ENCODE results near the gene SMG9. TPM values are rescaled to one million over a fixed set of nuclear protein-coding genes. Genes with fewer than 3 reads are reported as not detected.

SMG9 gene
- total RNA-seq, 2 donors from 2014 or later = 22.9 to 45.1 TPM

- intact Hi-C loops (cut with DNase I) = no loop called here
- Histone ChIP-seq H3K9me3 (no peaks in the 10 kb centered on the region), H3K27me3 (replicated peaks; ENCODE audit: insufficient read depth) (no peaks in the 10 kb centered on the region), H3K27ac (peak overlapping the region; percentile 47 to 51), H3K4me3 (peak overlapping the region; percentile 33 to 42), H3K36me3 (no peaks in the 10 kb centered on the region), H3K4me1 (replicated peaks) (no peaks in the 10 kb centered on the region)
- peak; percentile 74 for DNase-seq (ENCODE audit: low spot score)
- WGBS = 29% methylated on average over 27 of the region's 70 CpGs
- peak; percentile 85 for TF ChIP-seq POLR2A (IDR thresholded peaks at IDR 0.05)
- peak; percentile 71 for TF ChIP-seq POLR2AphosphoS5 (IDR thresholded peaks at IDR 0.05)
- no peak for TF ChIP-seq CTCF (IDR thresholded peaks at IDR 0.05)
These were observed 44.0 kb upstream of the SMG9 start for GRCh38 chr19:43798546-43799409.

GRCh38 chr19:43798026-43798545, 43.3 kb upstream of the SMG9 start:
- WGBS = 36% methylated on average over 5 of the region's 5 CpGs

GRCh38 chr19:43797556-43797955, 42.8 kb upstream of the SMG9 start:
- Histone ChIP-seq H3K9me3 (no peaks in the 10 kb centered on the region), H3K27ac (no peak overlapping the region), H3K4me3 (no peak overlapping the region), H3K27me3 (replicated peaks; ENCODE audit: insufficient read depth) (no peaks in the 10 kb centered on the region), H3K36me3 (no peaks in the 10 kb centered on the region), H3K4me1 (replicated peaks) (no peaks in the 10 kb centered on the region)
- DNase-seq (ENCODE audit: low spot score) = no peak
- intact Hi-C loops (cut with DNase I) = no loop called here
- 84% methylated on average over 7 of the region's 7 CpGs for WGBS
- no peak for TF ChIP-seq POLR2A (IDR thresholded peaks at IDR 0.05)
- no peak for TF ChIP-seq CTCF (IDR thresholded peaks at IDR 0.05)
- TF ChIP-seq POLR2AphosphoS5 (IDR thresholded peaks at IDR 0.05) = no peak

More at GRCh38 chr19:43798026-43798545, 43.3 kb upstream of the SMG9 start:
- Histone ChIP-seq H3K27ac (peak overlapping the region in 1 of 2 donors; percentile 51), H3K4me1 (replicated peaks) (no peaks in the 10 kb centered on the region), H3K36me3 (no peaks in the 10 kb centered on the region), H3K27me3 (replicated peaks; ENCODE audit: insufficient read depth) (no peaks in the 10 kb centered on the region), H3K9me3 (no peaks in the 10 kb centered on the region), H3K4me3 (peak overlapping the region; percentile 33 to 42)
- DNase-seq (ENCODE audit: low spot score) = no peak
- intact Hi-C loops (cut with DNase I) = no loop called here
- no peak for TF ChIP-seq CTCF (IDR thresholded peaks at IDR 0.05)
- no peak for TF ChIP-seq POLR2A (IDR thresholded peaks at IDR 0.05)
- TF ChIP-seq POLR2AphosphoS5 (IDR thresholded peaks at IDR 0.05) = no peak

- H3K4me3 ChIP-seq = no peak overlapping the region
- DNase-seq (ENCODE audit: low spot score) = no peak
- H3K36me3 ChIP-seq = no peaks in the 10 kb centered on the region
- TF ChIP-seq POLR2AphosphoS5 (IDR thresholded peaks at IDR 0.05) (no peak), CTCF (IDR thresholded peaks at IDR 0.05) (no peak), POLR2A (IDR thresholded peaks at IDR 0.05) (no peak)
- no peaks in the 10 kb centered on the region for H3K4me1 ChIP-seq (replicated peaks)
- H3K27ac ChIP-seq = no peak overlapping the region
- intact Hi-C loops (cut with DNase I) = no loop called here
- H3K27me3 ChIP-seq (replicated peaks; ENCODE audit: insufficient read depth) = no peaks in the 10 kb centered on the region
- H3K9me3 ChIP-seq = no peaks in the 10 kb centered on the region
- WGBS = 51% methylated on average over 6 of the region's 6 CpGs
These were observed 42.4 kb upstream of the SMG9 start for GRCh38 chr19:43797118-43797517.
